ENCODE results near the gene RAET1L.
"Not testable (repeated sequence)": the region's sequence is repeated elsewhere in the genome, so short reads cannot be mapped to it uniquely, and the experiment has no call there.

The RAET1L gene

DNA sequence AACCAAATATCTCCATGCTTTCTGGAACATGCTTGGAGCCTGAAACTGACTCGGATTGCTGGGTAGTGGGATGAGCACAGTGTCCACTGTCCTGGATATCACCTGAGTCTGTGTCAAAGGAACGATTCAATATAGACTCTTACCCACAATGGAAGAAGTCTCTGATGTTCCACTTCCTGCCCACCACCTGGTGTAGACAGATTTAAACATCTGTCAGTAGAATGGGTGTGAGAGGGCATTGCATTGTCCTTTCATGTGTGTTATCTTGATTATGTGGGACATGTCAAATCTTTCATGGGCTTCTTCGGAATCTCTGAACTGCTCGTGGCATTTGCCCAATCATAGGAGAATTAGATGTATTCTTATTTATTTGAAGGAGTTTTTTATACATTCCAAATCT lies 22.8 kb upstream of the RAET1L start:
- H3K4me3 ChIP-seq: no peak overlapping the region
- H3K27ac ChIP-seq: no peak overlapping the region

- no peak overlapping the region for H3K4me3 ChIP-seq
Measured at GRCh38 chr6:150046943-150047342, 21.6 kb upstream of the RAET1L start.

GRCh38 chr6:150044621-150045145 lies 19.4 kb upstream of the RAET1L start:
- no peak overlapping the region for H3K27ac ChIP-seq
- H3K4me3 ChIP-seq: no peak overlapping the region

More at GRCh38 chr6:150046943-150047342, 21.6 kb upstream of the RAET1L start:
- H3K27ac ChIP-seq: no peak overlapping the region

GRCh38 chr6:150043501-150044412 lies 18.4 kb upstream of the RAET1L start:
- Histone ChIP-seq H3K27ac (no peak overlapping the region), H3K4me3 (no peak overlapping the region)

DNA sequence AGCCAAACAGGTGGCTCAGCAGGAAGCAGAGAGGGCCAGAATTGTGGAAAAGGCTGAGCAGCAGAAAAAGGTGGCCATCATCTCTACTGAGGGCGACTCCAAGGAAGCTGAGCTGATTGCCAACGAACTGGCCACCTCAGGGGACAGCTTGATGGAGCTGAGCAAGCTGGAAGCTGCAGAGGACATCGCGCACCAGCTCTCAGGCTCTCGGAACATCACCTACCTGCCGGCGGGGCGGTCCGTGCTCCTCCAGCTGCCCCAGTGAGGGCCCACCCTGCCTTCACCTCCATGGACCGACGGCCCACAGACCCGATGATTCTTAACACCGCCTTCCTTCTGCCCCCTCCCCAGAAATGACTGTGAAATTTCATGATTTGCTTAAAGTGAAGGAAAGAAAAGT lies 17.8 kb upstream of the RAET1L start:
- Histone ChIP-seq H3K27ac (no peak overlapping the region), H3K4me3 (no peak overlapping the region)

GRCh38 chr6:150038202-150039062 lies 13.1 kb upstream of the RAET1L start:
- H3K4me3 ChIP-seq: peak overlapping the region in 1 of 7 experiments; percentile 3
- no peak overlapping the region for H3K27ac ChIP-seq

DNA sequence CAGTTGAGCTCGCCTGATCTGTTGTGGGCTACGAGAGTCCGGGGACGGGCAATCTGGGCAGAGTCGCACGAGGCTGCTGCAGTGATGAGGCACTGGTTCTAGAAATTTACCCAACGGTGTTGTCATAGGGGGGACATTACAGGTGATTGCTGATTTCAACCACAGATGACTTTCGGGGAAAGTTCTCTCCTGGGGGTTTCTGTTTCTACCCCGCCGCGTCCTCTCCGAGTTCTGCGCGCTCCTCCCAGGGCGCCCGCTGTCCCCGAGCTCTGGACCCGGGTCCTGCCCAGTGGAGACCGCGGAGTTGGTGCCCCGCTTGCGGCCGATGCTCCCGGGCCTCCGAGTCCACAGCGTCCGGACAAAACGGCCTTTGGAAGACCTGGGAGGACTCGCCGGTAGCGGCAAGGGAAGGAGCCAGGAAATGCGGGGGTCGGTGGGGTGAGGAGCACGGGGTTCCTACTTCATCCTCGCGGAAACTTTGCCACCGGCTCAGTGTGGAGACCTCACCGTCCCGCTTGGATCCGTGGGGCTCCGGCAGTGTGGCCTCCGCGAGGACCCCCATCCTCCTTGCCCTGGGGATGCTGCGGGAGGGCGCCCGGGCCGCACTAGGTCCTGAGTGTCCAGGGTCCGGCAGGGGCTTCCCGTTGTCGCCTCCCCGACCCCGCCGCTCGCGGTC lies 12.3 kb upstream of the RAET1L start:
- H3K4me3 ChIP-seq: peak overlapping the region in 1 of 7 experiments; percentile 3

DNA sequence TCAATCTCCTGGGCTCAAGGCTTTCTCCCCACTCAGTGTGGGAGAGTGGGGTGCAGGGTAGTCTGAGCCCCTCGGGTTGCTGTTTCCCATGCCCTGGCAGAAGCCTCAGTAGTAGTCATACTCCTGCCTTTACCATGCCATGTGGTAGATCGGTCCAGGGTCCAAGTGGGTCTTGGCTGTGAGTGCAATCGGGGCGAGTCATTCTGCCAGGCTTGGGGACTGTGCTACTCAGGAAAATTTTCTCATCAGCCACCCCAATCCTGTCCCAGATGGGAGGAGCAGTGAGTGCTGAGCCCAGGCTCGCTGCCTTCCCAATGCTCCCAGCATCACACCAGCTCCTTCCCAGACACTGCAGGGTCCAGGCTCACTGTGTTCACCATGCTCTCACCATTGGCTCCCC lies 10.7 kb upstream of the RAET1L start:
- H3K27ac ChIP-seq: no peak overlapping the region
- H3K4me3 ChIP-seq: no peak overlapping the region

More for the DNA sequence above, 12.3 kb upstream of the RAET1L start:
- no peak overlapping the region for H3K27ac ChIP-seq

GRCh38 chr6:150033207-150033771 lies 8.0 kb upstream of the RAET1L start:
- no peak overlapping the region for H3K4me3 ChIP-seq
- no peak overlapping the region for H3K27ac ChIP-seq

GRCh38 chr6:150032598-150032997 lies 7.3 kb upstream of the RAET1L start:
- no peak overlapping the region for H3K27ac ChIP-seq
- H3K4me3 ChIP-seq: no peak overlapping the region

DNA sequence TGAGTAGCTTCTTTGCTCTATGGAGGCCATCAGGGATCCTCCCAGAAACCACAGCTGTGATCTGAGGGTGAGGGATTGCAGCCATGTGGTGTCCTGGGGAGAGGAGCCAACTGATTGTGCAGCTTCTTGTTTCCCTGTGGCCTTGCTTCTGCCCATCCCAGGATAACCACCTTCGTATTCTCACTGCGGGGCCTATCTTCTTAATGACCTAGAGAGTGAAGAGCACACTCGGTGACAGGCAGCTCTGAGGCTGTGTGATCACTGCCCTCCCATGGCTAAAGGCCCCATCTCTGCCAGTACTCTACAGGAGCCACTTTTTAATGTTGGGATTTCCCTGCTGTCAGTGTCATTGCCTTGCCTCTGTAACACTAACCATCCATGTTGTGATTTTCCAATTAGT lies 5.3 kb upstream of the RAET1L start:
- H3K4me3 ChIP-seq: no peak overlapping the region
- H3K27ac ChIP-seq: no peak overlapping the region

- no peak overlapping the region for H3K27ac ChIP-seq
- H3K4me3 ChIP-seq: no peak overlapping the region
Measured at GRCh38 chr6:150029749-150030148, 4.4 kb upstream of the RAET1L start.

GRCh38 chr6:150029276-150029675 lies 3.9 kb upstream of the RAET1L start:
- no peak overlapping the region for H3K4me3 ChIP-seq
- H3K27ac ChIP-seq: no peak overlapping the region

GRCh38 chr6:150028799-150029198 lies 3.5 kb upstream of the RAET1L start:
- H3K27ac ChIP-seq: no peak overlapping the region
- H3K4me3 ChIP-seq: no peak overlapping the region

DNA sequence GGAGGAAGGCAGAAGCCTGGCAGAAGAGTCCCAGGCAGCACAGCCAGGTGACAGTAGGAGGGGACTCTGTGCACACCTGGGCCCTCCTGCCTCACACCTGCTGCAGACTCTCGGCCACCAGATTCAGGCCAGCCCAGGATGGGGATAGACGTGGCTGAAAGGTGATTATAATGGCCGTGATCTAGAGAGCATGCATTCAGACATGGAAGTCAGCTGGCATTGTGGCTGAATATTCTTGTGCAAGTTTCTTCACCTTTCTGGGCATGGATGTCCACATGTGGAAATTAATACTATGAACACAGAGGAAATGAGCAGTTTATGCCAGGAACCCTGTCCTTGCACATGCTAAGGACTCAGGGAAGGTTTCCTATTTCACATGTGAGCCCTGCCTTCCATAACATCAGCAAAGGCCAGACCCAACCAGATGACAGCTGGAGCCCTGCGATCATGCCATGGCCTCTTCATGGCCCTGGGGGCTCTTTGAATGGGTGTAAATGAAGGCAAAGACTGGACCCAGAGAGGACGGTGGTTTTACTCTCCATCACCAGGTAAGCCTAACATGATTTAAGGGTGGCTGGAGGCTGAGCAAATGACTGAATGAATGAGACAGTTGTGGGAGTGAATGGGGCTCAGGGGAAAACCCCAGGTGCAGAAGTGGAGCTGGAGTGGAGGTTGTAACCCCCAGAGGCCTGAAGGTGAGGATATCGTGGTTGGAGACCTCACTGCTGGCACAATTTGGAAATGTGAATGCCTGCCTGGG lies 2.7 kb upstream of the RAET1L start:
- Histone ChIP-seq H3K4me3 (no peak overlapping the region), H3K27ac (no peak overlapping the region)

DNA sequence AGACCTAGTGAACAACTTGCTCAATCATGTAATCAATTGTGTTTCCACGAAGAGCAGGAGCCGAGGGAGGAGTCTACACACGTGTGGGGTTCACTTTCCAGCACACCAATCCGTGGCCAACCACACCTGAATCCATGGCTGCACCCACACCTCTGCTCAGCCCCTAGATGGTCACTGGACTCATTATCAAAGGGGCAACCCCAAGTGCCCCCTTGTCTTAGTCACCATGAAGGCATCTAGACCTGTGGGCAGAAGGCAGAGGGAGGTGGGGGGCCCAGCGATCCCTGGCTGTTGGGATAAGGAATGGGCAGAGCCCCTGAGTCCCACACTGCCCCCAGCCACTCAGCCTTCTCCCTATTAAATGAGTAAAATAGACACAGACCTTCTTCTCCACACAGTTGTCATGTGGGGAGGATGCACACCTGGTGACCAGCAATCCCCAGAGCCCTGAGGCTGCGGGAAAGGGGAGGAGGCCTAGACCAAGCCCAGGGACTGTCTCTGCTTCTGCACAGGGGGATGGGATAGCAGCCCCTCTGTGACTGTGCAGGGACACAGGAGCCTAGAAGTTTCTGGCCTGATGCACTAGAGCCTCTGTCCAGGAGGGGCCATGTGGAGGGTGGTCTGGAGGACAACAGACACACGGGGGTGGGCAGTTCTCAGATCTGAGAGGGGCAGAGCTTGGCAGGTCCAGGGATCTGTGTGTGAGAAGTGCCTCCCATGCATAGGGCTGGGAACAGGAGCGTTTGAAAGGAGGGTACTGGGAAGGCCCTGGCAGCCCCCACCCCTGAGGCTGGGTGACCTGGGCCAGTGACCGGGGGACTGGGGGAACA lies 1.9 kb upstream of the RAET1L start:
- Histone ChIP-seq H3K4me3 (no peak overlapping the region), H3K27ac (no peak overlapping the region)

DNA sequence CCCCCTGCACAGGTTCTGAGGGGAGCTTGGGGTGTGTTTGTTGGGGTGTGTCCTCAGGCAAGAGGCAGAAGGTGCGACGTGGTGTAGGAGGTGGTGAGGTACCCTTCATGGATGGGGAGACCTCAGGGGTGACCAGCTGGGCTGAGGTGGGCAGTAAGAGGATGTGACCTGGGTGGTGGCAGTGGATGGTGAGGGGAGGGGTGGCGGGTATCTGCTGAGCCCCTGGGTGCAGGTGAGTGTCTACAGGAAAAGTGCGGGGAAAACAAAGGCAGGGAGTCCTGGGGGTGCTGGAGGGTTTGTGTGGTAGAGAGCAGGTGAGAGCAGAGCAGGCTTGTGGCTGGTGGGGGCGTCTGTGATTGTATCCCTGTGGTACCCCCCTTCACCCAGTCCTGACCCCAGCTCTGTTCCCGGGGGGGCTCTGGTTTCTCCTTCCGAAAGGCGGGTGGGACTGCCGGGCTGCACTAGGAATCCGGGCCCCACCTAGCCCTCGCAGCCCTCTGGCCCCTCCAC lies 631 bp downstream of the RAET1L start:
- Histone ChIP-seq H3K27ac (peak overlapping the region in 5 of 21 experiments; percentile 2 to 42 (median 34)), H3K4me3 (peak overlapping the region in 2 of 7 experiments; percentile 4 to 28)

DNA sequence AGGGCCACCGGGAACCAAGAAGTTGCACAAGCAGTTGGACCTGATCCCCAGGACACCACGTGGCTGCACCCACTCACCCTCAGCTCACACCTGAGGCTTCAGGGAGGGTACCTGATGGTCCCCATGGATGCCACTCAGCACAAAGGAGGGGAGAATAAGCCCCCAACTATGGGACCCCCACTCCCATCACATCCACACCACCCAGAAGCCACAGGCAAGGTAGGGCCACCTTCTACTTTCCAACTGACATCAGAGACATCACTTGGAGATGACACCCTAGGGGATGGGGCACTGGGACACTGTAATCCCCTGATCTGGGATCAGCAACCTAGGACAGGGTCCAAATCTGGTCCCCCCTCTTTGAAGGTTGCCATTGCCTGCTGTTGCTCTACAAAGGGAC lies 1.3 kb downstream of the RAET1L start:
- not testable (repeated sequence) for H3K4me3 ChIP-seq, H3K27ac ChIP-seq

All from skin epidermis (tissue), 12 donors.